ENCODE results near the gene PADI1.
A peak's percentile ranks its signal among the peaks of the same experiment; 100 is the strongest.

The PADI1 gene

GRCh38 chr1:17214876-17215544 is 10.1 kb downstream of the PADI1 start:
- no peak for FAIRE-seq
- no peak for DNase-seq (ENCODE audit: insufficient read length, low spot score)

GRCh38 chr1:17215545-17215890 is 10.6 kb downstream of the PADI1 start:
- FAIRE-seq (no peak), DNase-seq (ENCODE audit: insufficient read length, low spot score) (no peak)

DNA sequence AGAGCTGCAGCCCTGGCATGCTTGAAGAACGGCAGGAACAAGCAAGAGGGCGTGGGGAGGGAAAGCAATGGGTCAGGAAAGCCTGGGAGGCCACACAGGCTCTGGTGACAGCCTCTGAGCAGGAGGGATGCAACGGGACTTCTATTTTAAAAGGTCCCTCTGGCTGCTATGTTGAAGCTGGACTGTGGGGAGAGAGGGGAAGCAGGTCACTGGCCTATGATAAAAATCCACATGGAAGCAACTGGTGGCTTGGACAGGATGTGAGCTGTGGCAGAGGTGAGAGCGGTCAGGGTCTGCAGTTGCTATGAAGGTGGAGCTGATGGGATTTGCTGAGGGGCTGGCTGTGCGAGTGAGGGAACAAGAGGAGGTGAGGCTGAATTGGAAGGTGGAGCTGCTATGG is 11.2 kb downstream of the PADI1 start:
- DNase-seq (ENCODE audit: insufficient read length, low spot score) (no peak), FAIRE-seq (no peak)

- DNase-seq (ENCODE audit: insufficient read length, low spot score) (no peak), FAIRE-seq (no peak)
Measured at GRCh38 chr1:17217607-17218006, 12.7 kb downstream of the PADI1 start.

GRCh38 chr1:17218939-17219338 is 14.0 kb downstream of the PADI1 start:
- DNase-seq (ENCODE audit: insufficient read length, low spot score) (no peak), FAIRE-seq (no peak)

DNA sequence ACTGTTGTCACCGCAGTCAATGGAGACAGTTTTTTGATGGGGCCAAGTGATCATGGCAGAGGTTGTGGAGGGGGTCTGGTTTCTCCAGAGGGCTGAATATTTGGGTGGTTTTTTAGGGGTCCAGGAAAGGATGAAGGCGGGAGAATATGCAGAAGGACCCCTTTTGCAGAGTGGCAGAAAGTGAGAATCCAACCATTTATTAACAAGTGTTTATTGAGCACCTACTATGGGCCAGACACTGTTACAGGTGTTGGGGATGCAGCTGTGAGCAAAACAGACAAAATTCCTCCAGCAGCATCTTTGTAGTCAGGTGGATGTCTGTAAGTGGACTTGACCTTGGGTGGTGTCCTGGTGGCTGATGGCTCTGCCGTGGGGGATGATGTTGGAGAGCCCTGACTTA is 15.4 kb downstream of the PADI1 start:
- no peak for FAIRE-seq
- DNase-seq (ENCODE audit: insufficient read length, low spot score) = no peak

DNA sequence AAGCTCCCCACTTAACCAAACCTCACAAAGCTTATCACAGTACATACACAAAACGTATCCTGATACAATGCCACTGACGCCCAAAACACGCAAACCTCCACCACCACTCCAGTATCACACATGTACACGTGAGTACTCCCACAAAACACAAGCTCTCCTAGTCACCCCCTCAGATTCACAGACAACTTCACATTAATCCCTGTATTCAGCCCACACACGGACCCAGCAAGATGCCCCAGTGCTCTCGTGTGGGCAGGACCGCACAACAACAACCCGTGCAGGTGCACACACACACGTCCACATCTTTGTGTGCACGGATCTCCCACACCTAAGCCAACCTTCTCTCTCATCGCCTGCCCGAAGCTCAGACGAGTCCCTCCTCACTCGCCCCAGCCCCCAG is 17.6 kb downstream of the PADI1 start:
- FAIRE-seq (no peak), DNase-seq (ENCODE audit: insufficient read length, low spot score) (no peak)

GRCh38 chr1:17224434-17224833 is 19.5 kb downstream of the PADI1 start:
- FAIRE-seq (no peak), DNase-seq (ENCODE audit: insufficient read length, low spot score) (no peak)

DNA sequence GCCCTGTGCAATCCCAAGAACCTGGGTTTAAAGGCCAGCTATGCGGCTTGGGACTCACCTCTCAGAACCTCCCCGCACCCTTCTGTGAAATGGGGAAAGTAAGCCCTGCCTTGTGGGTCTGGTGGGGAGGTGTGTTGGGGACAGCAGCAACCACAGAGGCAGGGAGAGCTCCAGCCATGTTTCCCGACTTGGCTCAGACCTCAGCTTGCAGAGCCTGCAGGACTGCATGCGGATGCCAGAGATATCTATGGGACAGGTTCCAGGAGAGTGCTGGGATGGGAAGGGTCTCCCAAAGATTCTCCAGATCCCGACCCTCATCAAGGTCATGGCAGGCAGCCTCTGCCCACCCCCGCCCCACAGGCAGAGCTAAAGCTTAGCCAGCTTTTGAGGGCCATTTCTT is 20.2 kb downstream of the PADI1 start:
- no peak for FAIRE-seq

DNA sequence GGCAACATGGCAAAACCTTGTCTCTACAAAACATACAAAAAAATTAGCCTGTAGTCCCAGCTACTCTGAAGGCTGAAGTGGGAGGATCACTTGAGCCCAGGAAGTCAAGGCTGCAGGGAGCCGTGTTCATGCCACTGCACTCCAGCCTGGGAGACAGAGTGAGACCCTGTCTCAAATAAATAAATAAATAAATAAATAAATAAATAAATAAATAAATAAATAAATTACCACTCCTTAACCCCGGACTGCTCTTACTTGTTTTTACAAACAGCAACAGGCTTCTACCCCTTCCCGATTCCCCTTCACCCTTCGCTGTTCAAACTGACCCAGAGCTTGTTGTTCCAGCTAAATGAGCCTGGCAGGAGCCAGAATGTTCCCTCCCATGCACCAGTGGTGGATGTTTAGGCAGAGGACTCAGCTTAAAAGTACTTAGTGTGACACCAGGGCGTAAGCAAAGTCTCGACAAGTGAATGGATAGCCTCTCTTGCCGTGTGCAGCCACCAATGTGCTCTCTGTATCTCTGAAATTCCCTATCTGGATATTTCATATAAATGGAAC is 22.5 kb downstream of the PADI1 start:
- DNase-seq (ENCODE audit: insufficient read length, low spot score) (no peak), FAIRE-seq (no peak)

More for the DNA sequence above, 20.2 kb downstream of the PADI1 start:
- DNase-seq (ENCODE audit: insufficient read length, low spot score) = no peak

DNA sequence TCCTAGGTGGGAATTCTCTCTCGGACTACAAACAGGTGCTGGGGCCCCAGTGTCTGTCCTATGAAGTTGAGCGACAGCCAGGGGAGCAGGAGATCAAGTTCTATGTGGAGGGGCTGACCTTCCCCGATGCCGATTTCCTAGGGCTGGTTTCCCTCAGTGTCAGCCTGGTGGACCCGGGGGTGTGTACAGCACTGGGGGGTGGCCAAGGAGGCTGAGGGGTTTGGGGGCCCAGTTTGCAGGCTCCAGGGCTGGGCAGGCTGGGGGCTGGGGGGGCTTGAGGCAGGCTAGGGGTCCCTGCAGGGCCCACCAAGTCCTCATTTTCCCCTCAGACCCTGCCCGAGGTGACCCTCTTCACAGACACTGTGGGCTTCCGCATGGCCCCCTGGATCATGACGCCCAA is 23.7 kb downstream of the PADI1 start:
- DNase-seq (ENCODE audit: insufficient read length, low spot score) (no peak), FAIRE-seq (no peak)

- FAIRE-seq (no peak), DNase-seq (ENCODE audit: insufficient read length, low spot score) (no peak)
Measured at GRCh38 chr1:17229379-17229778, 24.5 kb downstream of the PADI1 start.

DNA sequence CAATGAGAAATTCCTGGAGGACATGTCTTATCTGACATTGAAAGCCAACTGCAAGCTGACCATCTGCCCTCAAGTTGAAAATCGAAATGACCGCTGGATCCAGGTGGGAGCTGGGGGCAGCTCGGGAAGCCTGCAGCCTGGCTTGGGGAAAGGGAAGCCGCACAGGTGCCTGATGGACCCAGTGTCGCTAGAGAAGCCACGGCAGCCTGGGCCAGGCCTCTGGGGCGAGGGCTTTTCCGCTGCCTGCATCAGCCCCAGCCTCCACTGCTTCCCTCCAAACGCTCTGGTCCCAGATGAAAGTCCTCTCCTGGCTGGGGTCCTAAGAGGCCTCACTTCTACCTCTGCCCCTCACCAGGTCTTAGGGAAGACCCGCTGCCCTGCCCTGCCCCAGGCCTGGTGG is 25.2 kb downstream of the PADI1 start:
- FAIRE-seq = no peak
- DNase-seq (ENCODE audit: insufficient read length, low spot score) = no peak

GRCh38 chr1:17230671-17231310 is 25.9 kb downstream of the PADI1 start:
- FAIRE-seq (no peak), DNase-seq (ENCODE audit: insufficient read length, low spot score) (no peak)

DNA sequence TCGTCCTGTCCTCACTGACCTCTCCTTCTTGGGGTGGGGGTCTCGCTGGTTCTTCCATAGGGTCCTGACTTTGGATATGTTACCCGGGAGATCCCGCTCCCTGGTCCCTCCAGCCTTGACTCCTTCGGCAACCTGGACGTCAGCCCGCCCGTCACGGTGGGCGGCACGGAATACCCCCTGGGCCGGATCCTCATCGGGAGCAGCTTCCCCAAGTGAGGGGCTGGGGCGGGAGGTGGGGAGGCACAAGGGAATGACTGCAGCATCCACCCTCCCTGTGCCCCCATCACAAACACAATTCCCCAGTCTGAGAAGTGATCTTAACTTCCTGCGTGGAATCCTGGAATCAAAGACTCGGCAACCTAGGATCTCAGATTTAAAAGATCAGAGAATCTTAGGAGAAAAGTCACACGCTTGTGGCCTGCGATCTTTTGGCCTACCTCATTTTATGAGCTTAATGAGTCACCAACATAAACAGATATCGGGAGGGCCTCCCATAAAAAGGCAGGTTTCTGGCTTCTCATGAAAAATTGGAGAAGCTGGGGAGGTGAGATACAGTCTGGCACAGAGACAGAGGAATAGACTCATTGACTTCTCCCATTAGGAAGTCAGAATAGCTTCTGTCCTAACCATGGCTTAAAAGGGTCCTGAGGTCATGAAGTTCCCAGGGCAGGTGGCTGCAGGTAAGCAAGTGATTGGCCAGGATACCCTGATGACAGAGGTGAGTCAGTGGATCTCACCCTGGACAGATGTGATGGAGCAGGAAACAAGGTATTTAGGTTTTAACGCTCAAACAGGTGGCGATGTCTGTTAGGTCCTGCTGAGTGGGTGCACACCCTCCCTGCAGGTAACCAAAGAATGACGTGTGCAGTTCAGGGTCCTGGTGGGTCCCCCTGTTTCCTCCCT is 28.1 kb downstream of the PADI1 start:
- DNase-seq (ENCODE audit: insufficient read length, low spot score) (no peak), FAIRE-seq (no peak)

GRCh38 chr1:17233675-17234320 is 28.9 kb downstream of the PADI1 start:
- DNase-seq (ENCODE audit: insufficient read length, low spot score) = no peak
- FAIRE-seq = no peak

GRCh38 chr1:17234405-17234804 is 29.5 kb downstream of the PADI1 start:
- DNase-seq (ENCODE audit: insufficient read length, low spot score) (no peak), FAIRE-seq (no peak)

DNA sequence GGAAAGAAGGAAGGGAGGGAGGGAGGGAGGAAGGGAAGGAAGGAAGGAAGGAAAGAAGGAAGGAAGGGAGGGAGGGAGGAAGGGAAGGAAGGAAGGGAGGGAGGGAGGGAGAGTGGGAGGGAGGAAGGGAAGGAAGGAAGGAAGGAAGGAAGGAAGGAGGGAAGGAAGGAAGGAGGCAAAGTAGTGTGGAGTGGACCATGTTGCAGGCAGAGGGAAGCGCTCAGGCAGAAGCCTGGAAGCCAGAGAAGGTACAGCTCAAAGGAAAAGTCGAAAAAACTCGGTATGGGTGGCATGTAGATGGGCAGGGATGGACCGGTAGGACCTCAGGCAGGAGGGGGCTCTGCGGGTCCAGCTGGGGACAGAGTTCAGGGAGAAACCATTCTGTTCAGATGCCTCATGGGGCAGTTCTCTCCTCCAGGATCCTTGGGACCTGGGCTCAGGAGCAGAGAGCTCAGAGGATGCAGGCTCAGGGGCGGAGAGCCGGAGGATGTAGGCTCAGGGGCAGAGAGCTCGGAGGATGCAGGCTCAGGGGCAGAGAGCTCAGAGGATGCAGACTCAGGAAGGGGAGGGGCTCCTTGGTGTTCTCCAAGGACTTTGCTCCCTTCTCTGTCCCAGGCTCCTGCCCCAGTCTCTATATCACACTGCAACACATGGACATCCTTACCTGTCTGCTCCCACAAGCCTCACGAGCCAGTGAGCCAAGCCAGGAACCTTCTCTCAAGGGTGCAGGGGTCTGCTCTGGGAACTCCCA is 30.4 kb downstream of the PADI1 start:
- FAIRE-seq = no peak
- DNase-seq (ENCODE audit: insufficient read length, low spot score) = no peak

DNA sequence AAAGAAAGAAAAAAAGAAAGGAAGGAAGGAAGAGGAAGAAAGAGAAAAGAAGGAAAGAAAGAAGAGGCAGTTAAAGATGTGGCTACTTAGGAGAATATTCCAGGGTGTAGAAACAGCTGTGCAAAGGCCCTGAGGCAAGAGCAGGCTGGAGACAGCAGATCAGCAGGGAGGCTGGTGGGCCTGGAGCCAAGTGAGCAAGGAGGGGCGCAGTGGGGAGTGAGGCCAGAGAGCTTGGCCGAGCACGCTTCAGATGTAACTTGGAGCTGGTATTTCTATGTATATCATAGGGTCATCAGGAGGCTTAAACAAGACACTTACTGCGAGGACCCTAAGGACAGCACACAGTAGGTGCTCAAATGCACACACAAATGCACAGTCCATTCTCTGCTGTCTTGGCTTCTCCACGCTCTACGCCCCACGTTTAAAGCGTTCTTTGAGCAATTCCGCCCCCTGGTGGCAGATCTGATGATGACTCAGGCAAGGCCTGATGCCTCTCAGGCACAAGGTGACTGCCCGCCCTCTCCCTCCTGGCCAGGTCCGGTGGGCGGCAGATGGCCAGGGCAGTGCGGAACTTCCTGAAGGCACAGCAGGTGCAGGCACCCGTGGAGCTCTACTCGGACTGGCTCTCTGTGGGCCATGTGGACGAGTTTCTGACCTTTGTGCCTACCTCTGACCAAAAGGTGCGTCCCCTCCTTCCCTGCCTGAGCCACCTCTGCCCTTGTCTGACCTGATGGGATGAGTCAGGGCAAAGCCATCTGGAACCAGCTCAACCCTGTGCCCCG is 32.0 kb downstream of the PADI1 start:
- FAIRE-seq (peak; percentile 95), DNase-seq (ENCODE audit: insufficient read length, low spot score) (peak; percentile 93)

DNA sequence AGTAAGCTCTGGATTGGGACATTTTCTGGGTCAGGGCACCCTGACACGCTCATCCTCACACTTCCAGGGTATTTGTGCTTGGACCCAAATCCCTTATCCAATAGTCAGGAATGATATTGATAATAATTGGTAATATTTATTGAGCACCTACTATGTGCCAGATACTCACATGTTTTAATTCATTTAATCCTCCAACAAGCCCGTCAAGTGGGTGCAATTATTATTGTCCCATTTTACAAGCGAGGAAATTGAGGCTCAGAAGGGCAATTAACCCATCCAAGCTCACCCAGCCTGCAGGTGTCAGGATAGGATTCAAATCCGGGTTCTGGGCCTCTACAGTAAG is 32.6 kb downstream of the PADI1 start:
- DNase-seq (ENCODE audit: insufficient read length, low spot score) (no peak), FAIRE-seq (no peak)
